Measurements from ENCODE around the gene SNX20. TPM values are rescaled to one million over a fixed set of nuclear protein-coding genes. Genes with fewer than 3 reads are reported as not detected.

The SNX20 gene
- total RNA-seq, 1 donor from 2014 or later = not detected

GRCh38 chr16:50657241-50657640, 23.9 kb downstream of the SNX20 start:
- Mint-ChIP-seq H3K4me3 (no peak overlapping the region), H3K27ac (no peak overlapping the region), H3K27me3 (peaks cover 4% of the 10 kb centered on the region), H3K4me1 (ENCODE audit: unreplicated experiment) (peaks cover 9% of the 10 kb centered on the region), H3K9me3 (no peaks in the 10 kb centered on the region), H3K36me3 (no peaks in the 10 kb centered on the region)
- no peak for DNase-seq (ENCODE audit: extremely low spot score, unreplicated experiment)
- no peak for TF ChIP-seq CTCF (conservative IDR thresholded peaks at IDR 0.05)

- TF ChIP-seq CTCF (conservative IDR thresholded peaks at IDR 0.05) = no peak
- Mint-ChIP-seq H3K9me3 (peaks cover 4% of the 10 kb centered on the region), H3K27ac (no peak overlapping the region)
Measured at GRCh38 chr16:50655558-50656055, 25.5 kb downstream of the SNX20 start.

DNA sequence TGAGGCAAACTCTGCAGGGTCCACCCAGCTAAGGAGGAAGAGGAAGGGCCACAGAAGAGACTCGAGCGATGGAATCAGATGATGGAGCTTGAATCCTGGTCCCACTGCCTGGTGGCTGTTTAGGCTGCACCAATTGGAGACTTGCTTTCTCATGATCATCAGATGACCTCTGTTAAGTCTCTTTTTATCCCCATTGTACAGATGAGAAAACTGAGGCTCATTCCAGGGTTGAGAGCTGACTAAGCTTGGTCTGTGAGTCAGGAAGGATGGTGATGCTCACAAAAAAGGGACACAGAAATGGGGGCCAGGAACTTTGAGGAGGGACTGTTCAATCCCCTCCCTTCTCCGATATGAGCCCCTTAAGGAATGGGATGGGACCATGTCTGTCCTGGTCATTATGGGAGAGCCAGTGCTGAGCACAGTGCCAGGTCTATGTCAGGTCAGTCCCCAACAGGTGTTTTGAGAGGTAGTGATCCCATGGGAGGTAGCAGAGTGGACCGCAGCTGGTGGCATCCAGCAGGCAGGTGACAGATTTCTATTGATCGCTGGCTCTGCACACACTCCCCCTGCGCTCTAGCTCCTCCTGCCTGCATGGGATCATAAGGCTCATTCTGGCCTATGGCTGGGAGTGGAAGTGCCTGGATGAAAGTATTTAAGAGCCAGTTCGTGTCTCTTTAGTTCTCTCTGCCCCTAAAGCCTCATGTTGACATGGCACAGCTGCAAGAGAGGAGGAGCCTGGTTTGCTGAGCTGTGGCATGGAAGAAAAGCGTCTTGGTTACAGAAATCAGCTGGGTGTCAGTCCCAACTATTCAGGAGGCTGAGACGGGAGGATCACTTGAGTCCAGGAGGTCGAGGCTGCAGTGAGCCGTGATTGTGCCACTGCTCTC, 27.2 kb downstream of the SNX20 start:
- Mint-ChIP-seq H3K4me3 (no peak overlapping the region), H3K36me3 (peaks cover 10% of the 10 kb centered on the region), H3K27ac (peak overlapping the region; percentile 46), H3K9me3 (peaks cover 4% of the 10 kb centered on the region), H3K4me1 (ENCODE audit: unreplicated experiment) (peaks cover 13% of the 10 kb centered on the region), H3K27me3 (peaks cover 4% of the 10 kb centered on the region)
- no peak for DNase-seq (ENCODE audit: extremely low spot score, unreplicated experiment)
- no peak for TF ChIP-seq CTCF (conservative IDR thresholded peaks at IDR 0.05)

More at GRCh38 chr16:50655558-50656055, 25.5 kb downstream of the SNX20 start:
- DNase-seq (ENCODE audit: extremely low spot score, unreplicated experiment) = no peak
- Mint-ChIP-seq H3K4me3 (no peak overlapping the region), H3K36me3 (peaks cover 6% of the 10 kb centered on the region), H3K27me3 (peaks cover 4% of the 10 kb centered on the region), H3K4me1 (ENCODE audit: unreplicated experiment) (peaks cover 9% of the 10 kb centered on the region)

- Mint-ChIP-seq H3K9me3 (peaks cover 9% of the 10 kb centered on the region), H3K27ac (no peak overlapping the region), H3K4me3 (no peak overlapping the region), H3K36me3 (peaks cover 16% of the 10 kb centered on the region), H3K27me3 (peaks cover 4% of the 10 kb centered on the region), H3K4me1 (ENCODE audit: unreplicated experiment) (peaks cover 13% of the 10 kb centered on the region)
- DNase-seq (ENCODE audit: extremely low spot score, unreplicated experiment) = no peak
- TF ChIP-seq CTCF (conservative IDR thresholded peaks at IDR 0.05) = no peak
Measured at GRCh38 chr16:50652836-50653425, 28.2 kb downstream of the SNX20 start.

DNA sequence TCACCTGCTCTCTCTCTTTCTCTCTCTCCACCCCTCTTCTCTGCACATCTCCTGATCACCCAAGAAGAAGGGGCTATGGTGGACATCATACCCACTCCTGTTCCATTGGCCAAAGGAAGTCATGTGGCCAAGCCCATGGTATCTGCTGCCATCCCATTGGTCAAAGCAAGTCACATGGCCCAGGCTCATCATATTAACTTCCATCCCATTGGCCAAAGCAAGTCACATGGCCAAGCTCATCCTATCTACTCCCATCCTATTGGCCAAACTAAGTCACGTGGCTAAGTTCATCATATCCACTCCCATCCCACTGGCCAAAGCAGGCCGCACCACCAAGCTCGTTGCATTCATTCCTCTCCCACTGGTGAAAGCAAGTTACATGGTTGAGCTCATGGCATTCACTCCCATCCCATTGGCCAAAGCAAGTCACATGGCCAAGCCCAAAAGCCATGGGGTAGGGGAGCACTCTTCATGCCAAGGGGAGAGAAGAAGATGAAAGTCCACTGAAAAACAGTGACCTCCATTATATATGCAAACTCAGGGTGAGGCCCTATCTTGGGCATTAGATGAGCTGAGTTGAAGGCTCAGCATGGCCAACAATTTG, 29.2 kb downstream of the SNX20 start:
- Mint-ChIP-seq H3K4me1 (ENCODE audit: unreplicated experiment) (peaks cover 9% of the 10 kb centered on the region), H3K4me3 (no peak overlapping the region), H3K27me3 (peaks cover 4% of the 10 kb centered on the region), H3K36me3 (peaks cover 20% of the 10 kb centered on the region), H3K9me3 (peaks cover 13% of the 10 kb centered on the region), H3K27ac (no peak overlapping the region)
- TF ChIP-seq CTCF (conservative IDR thresholded peaks at IDR 0.05) = no peak
- DNase-seq (ENCODE audit: extremely low spot score, unreplicated experiment) = no peak
